GM23338 (cell line): ENCODE results near the gene SPOCK2. TPM values are rescaled to one million over a fixed set of nuclear protein-coding genes. Genes with fewer than 3 reads are reported as not detected.

ENCODE experiments used
- ATAC-seq: fragments of 200-7000 bp; cut with Tn5 transposase; 3 replicates; pipeline ENCODE4 v1.9.1; 2020
- DNase-seq: peaks from one replicate; pipeline ENCODE4 v3.0.0-alpha.2; 2015; ENCODE audit warnings: low spot score
- H2AFZ ChIP-seq: fragments of 200-600 bp; sonication (generic); 2 replicates; pipeline ENCODE4 v1.8.0; 2016; ENCODE audit warnings: antibody characterized with exemption, mild to moderate bottlenecking, moderate library complexity
- H3F3A ChIP-seq: fragments of 200-600 bp; sonication (generic); replicated peaks from 2 replicates; pipeline ENCODE4 v1.8.0; 2017; ENCODE audit warnings: antibody characterized with exemption, mixed run types, low read depth
- H3K27ac ChIP-seq: fragments of 200-600 bp; sonication (generic); 2 replicates; pipeline ENCODE4 v1.6.1; 2016; ENCODE audit warnings: low read depth
- H3K27me3 ChIP-seq: fragments of 200-600 bp; sonication (generic); 2 replicates; pipeline ENCODE4 v1.8.0; 2016; ENCODE audit warnings: mild to moderate bottlenecking, mixed run types, moderate library complexity; ENCODE audit not compliant: insufficient read depth
- H3K36me3 ChIP-seq: fragments of 200-600 bp; sonication (generic); 2 replicates; pipeline ENCODE4 v1.8.0; 2016; ENCODE audit warnings: mild to moderate bottlenecking; ENCODE audit not compliant: insufficient read depth
- H3K4me1 ChIP-seq: fragments of 200-600 bp; sonication (generic); 2 replicates; pipeline ENCODE4 v1.8.0; 2016; ENCODE audit warnings: mild to moderate bottlenecking, moderate library complexity; ENCODE audit not compliant: insufficient read depth
- H3K4me2 ChIP-seq: fragments of 200-600 bp; sonication (generic); 2 replicates; pipeline ENCODE4 v1.7.1; 2017; ENCODE audit warnings: mixed run types
- H3K4me3 ChIP-seq: fragments of 200-600 bp; sonication (generic); 2 replicates; pipeline ENCODE4 v1.6.1; 2016; ENCODE audit warnings: mixed run types
- H3K79me2 ChIP-seq: fragments of 200-600 bp; sonication (generic); replicated peaks from 2 replicates; pipeline ENCODE4 v1.8.0; 2017; ENCODE audit warnings: mild to moderate bottlenecking; ENCODE audit not compliant: insufficient read depth
- H3K9me2 ChIP-seq: fragments of 200-600 bp; sonication (generic); 2 replicates; pipeline ENCODE4 v1.8.0; 2017; ENCODE audit not compliant: insufficient read depth
- H4K20me1 ChIP-seq: fragments of 200-600 bp; sonication (generic); replicated peaks from 2 replicates; pipeline ENCODE4 v1.8.0; 2017; ENCODE audit warnings: mild to moderate bottlenecking; ENCODE audit not compliant: insufficient read depth
- H3K27ac Mint-ChIP-seq: 2 replicates; pipeline ENCODE4 v1.8.0; 2020; ENCODE audit warnings: inconsistent platforms, mild to moderate bottlenecking, moderate library complexity, mixed read lengths
- H3K27me3 Mint-ChIP-seq: 3 replicates; pipeline ENCODE4 v1.8.0; 2022; ENCODE audit warnings: low read depth, mild to moderate bottlenecking, moderate library complexity, mixed read lengths, inconsistent platforms; ENCODE audit not compliant: insufficient read depth, poor library complexity
- H3K36me3 Mint-ChIP-seq: 3 replicates; pipeline ENCODE4 v1.8.0; 2021; ENCODE audit warnings: low read depth, mild to moderate bottlenecking, inconsistent platforms, moderate library complexity, mixed read lengths
- H3K4me1 Mint-ChIP-seq: 3 replicates; pipeline ENCODE4 v1.8.0; 2020; ENCODE audit warnings: mild to moderate bottlenecking, inconsistent platforms, mixed read lengths
- H3K4me3 Mint-ChIP-seq: 3 replicates; pipeline ENCODE4 v1.8.0; 2021; ENCODE audit warnings: moderate library complexity, mild to moderate bottlenecking, inconsistent platforms, mixed read lengths
- H3K9me3 Mint-ChIP-seq: 3 replicates; pipeline ENCODE4 v1.8.0; 2020; ENCODE audit warnings: moderate library complexity, mild to moderate bottlenecking, inconsistent platforms, mixed read lengths
- CREB1 ChIP-seq: fragments of 250-450 bp; sonication (Bioruptor Pico); IDR thresholded peaks from 2 replicates; pipeline ENCODE4 v1.5.0; 2020; ENCODE audit warnings: low read depth, mild to moderate bottlenecking, moderate library complexity
- JUNB ChIP-seq: IDR thresholded peaks from one replicate; pipeline ENCODE4 v1.6.1; 2016; ENCODE audit warnings: antibody characterized with exemption; ENCODE audit not compliant: unreplicated experiment
- NANOG ChIP-seq: IDR thresholded peaks from 2 replicates; pipeline ENCODE4 v1.6.1; 2016; ENCODE audit warnings: antibody characterized with exemption, borderline replicate concordance
- STAT1 ChIP-seq: IDR thresholded peaks from one replicate; pipeline ENCODE4 v1.6.1; 2016; ENCODE audit warnings: antibody characterized with exemption; ENCODE audit not compliant: unreplicated experiment
- ZNF114 ChIP-seq: fragments of 250-450 bp; sonication (Bioruptor Pico); IDR thresholded peaks from 2 replicates; pipeline ENCODE4 v1.5.0; 2020; ENCODE audit warnings: mild to moderate bottlenecking, moderate library complexity
- ZNF331 ChIP-seq: fragments of 250-450 bp; sonication (Bioruptor Pico); IDR thresholded peaks from 2 replicates; pipeline ENCODE4 v1.5.0; 2020; ENCODE audit warnings: low read depth, mild to moderate bottlenecking, moderate library complexity
- polyA plus RNA-seq: library from polyadenylated mRNA; unstranded; fragments of >200 nt; fragmentation: Nextera tagmentation; extraction: Ambion mirVana; gene quantifications from 2 replicates; pipeline ENCODE4 v1.2.1, GENCODE V29; 2016
- total RNA-seq: library from RNA; depleted of rRNA; stranded (reverse); fragments of >200 nt; shearing (Covaris generic); gene quantifications from 2 replicates; pipeline ENCODE4 v1.2.3, GENCODE V29; 2014
- TF ChIP-seq, protein P1 (sequence below): IDR thresholded peaks from one replicate; pipeline ENCODE4 v1.6.1; 2018; ENCODE audit warnings: antibody characterized with exemption; ENCODE audit not compliant: unreplicated experiment
- TF ChIP-seq, protein P2 (sequence below): fragments of 250-450 bp; sonication (Bioruptor Pico); IDR thresholded peaks from 2 replicates; pipeline ENCODE4 v1.5.0; 2020; ENCODE audit warnings: mild to moderate bottlenecking, moderate library complexity
- TF ChIP-seq, protein P3 (sequence below), 2 experiments: fragments of 200-600 bp in 1 of 2; sonication (generic) in 1 of 2; conservative IDR thresholded peaks; 2 replicates each; pipeline versions ENCODE4 v1.5.1 to v1.6.1; 2016 to 2017; ENCODE audit warnings: antibody characterized with exemption in 2 of 2, low read depth in 2 of 2, mild to moderate bottlenecking in 2 of 2, moderate library complexity in 1 of 2

Gene SPOCK2
- total and polyA plus RNA-seq, 2 experiments from 2014 or later, result 1.3 to 3.6 TPM

GRCh38 chr10:72083790-72084459 is 4.4 kb downstream of the SPOCK2 start (continued):
- TF ChIP-seq, protein P1, sequence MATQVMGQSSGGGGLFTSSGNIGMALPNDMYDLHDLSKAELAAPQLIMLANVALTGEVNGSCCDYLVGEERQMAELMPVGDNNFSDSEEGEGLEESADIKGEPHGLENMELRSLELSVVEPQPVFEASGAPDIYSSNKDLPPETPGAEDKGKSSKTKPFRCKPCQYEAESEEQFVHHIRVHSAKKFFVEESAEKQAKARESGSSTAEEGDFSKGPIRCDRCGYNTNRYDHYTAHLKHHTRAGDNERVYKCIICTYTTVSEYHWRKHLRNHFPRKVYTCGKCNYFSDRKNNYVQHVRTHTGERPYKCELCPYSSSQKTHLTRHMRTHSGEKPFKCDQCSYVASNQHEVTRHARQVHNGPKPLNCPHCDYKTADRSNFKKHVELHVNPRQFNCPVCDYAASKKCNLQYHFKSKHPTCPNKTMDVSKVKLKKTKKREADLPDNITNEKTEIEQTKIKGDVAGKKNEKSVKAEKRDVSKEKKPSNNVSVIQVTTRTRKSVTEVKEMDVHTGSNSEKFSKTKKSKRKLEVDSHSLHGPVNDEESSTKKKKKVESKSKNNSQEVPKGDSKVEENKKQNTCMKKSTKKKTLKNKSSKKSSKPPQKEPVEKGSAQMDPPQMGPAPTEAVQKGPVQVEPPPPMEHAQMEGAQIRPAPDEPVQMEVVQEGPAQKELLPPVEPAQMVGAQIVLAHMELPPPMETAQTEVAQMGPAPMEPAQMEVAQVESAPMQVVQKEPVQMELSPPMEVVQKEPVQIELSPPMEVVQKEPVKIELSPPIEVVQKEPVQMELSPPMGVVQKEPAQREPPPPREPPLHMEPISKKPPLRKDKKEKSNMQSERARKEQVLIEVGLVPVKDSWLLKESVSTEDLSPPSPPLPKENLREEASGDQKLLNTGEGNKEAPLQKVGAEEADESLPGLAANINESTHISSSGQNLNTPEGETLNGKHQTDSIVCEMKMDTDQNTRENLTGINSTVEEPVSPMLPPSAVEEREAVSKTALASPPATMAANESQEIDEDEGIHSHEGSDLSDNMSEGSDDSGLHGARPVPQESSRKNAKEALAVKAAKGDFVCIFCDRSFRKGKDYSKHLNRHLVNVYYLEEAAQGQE, result no peak

DNA sequence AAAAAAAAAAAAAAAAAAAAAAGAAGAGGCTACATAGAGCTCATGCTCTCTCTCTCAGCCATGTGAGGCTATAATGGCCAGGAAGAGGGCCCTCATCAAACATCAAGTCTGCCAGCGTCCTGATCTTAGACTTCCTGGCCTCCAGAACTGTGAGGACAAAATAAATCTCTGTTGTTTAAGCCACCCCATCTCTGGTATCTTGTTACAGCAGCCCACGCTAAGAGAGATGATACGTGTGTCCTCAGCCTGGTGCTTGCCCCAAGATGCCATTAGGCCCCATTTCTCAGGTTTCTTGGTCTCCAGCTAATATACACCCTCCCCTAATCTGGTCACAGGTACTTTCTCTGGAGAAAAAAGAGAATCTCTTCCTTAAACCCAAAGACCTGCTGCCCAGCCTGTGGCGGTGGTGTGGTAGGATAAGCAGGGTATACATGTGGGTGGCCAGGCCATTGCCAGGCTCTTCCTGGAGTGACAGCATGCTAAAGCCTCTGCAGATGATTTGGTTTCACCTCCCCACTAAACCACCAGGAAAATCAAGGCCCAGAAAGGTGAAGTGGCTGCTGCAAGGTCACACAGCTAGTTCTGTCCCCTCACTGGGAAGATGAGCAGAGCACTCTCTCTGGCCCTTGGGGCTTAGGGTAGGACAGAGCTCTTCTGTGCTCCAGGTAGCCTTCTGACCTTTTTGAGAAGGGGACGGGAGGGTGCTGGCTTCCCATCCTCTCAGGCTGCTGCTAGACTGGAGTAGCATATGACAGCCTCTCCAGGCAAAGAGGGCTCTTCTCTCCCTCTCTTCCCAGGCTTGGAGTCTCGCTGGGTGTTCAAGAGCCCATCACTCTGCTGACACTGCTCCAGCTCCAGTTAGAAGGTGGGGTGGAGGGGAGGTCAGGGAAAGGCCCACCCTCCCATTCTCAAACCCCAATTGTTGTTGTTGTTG is 5.2 kb downstream of the SPOCK2 start:
- peaks cover 33% of the 10 kb centered on the region for H3K27me3 Mint-ChIP-seq
- TF ChIP-seq, protein P2, sequence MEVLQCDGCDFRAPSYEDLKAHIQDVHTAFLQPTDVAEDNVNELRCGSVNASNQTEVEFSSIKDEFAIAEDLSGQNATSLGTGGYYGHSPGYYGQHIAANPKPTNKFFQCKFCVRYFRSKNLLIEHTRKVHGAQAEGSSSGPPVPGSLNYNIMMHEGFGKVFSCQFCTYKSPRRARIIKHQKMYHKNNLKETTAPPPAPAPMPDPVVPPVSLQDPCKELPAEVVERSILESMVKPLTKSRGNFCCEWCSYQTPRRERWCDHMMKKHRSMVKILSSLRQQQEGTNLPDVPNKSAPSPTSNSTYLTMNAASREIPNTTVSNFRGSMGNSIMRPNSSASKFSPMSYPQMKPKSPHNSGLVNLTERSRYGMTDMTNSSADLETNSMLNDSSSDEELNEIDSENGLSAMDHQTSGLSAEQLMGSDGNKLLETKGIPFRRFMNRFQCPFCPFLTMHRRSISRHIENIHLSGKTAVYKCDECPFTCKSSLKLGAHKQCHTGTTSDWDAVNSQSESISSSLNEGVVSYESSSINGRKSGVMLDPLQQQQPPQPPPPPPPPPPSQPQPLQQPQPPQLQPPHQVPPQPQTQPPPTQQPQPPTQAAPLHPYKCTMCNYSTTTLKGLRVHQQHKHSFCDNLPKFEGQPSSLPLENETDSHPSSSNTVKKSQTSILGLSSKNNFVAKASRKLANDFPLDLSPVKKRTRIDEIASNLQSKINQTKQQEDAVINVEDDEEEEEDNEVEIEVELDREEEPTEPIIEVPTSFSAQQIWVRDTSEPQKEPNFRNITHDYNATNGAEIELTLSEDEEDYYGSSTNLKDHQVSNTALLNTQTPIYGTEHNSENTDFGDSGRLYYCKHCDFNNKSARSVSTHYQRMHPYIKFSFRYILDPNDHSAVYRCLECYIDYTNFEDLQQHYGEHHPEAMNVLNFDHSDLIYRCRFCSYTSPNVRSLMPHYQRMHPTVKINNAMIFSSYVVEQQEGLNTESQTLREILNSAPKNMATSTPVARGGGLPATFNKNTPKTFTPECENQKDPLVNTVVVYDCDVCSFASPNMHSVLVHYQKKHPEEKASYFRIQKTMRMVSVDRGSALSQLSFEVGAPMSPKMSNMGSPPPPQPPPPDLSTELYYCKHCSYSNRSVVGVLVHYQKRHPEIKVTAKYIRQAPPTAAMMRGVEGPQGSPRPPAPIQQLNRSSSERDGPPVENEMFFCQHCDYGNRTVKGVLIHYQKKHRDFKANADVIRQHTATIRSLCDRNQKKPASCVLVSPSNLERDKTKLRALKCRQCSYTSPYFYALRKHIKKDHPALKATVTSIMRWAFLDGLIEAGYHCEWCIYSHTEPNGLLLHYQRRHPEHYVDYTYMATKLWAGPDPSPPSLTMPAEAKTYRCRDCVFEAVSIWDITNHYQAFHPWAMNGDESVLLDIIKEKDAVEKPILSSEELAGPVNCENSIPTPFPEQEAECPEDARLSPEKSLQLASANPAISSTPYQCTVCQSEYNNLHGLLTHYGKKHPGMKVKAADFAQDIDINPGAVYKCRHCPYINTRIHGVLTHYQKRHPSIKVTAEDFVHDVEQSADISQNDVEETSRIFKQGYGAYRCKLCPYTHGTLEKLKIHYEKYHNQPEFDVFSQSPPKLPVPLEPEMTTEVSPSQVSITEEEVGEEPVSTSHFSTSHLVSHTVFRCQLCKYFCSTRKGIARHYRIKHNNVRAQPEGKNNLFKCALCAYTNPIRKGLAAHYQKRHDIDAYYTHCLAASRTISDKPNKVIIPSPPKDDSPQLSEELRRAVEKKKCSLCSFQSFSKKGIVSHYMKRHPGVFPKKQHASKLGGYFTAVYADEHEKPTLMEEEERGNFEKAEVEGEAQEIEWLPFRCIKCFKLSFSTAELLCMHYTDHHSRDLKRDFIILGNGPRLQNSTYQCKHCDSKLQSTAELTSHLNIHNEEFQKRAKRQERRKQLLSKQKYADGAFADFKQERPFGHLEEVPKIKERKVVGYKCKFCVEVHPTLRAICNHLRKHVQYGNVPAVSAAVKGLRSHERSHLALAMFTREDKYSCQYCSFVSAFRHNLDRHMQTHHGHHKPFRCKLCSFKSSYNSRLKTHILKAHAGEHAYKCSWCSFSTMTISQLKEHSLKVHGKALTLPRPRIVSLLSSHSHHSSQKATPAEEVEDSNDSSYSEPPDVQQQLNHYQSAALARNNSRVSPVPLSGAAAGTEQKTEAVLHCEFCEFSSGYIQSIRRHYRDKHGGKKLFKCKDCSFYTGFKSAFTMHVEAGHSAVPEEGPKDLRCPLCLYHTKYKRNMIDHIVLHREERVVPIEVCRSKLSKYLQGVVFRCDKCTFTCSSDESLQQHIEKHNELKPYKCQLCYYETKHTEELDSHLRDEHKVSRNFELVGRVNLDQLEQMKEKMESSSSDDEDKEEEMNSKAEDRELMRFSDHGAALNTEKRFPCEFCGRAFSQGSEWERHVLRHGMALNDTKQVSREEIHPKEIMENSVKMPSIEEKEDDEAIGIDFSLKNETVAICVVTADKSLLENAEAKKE (CRISPR knock-in tag), result no peak
- TF ChIP-seq, protein P3, sequence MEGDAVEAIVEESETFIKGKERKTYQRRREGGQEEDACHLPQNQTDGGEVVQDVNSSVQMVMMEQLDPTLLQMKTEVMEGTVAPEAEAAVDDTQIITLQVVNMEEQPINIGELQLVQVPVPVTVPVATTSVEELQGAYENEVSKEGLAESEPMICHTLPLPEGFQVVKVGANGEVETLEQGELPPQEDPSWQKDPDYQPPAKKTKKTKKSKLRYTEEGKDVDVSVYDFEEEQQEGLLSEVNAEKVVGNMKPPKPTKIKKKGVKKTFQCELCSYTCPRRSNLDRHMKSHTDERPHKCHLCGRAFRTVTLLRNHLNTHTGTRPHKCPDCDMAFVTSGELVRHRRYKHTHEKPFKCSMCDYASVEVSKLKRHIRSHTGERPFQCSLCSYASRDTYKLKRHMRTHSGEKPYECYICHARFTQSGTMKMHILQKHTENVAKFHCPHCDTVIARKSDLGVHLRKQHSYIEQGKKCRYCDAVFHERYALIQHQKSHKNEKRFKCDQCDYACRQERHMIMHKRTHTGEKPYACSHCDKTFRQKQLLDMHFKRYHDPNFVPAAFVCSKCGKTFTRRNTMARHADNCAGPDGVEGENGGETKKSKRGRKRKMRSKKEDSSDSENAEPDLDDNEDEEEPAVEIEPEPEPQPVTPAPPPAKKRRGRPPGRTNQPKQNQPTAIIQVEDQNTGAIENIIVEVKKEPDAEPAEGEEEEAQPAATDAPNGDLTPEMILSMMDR (conservative IDR thresholded peaks at IDR 0.05; ENCODE audit: low read depth in 2 of 2), result no peak
- TF ChIP-seq ZNF331 (CRISPR knock-in tag) (no peak), CREB1 (CRISPR knock-in tag) (no peak), STAT1 (no peak), JUNB (no peak), NANOG (no peak), ZNF114 (CRISPR knock-in tag) (no peak)

More for the DNA sequence above, 5.2 kb downstream of the SPOCK2 start:
- Histone ChIP-seq H3K4me3 (no peak overlapping the region), H3K9me2 (no peaks in the 10 kb centered on the region), H4K20me1 (no peaks in the 10 kb centered on the region), H3K4me1 (peaks cover 7% of the 10 kb centered on the region; the same call in 1 of the 2 replicates), H3K36me3 (no peaks in the 10 kb centered on the region), H3K27ac (no peak overlapping the region), H3K79me2 (no peaks in the 10 kb centered on the region), H2AFZ (no peak overlapping the region), H3F3A (no peaks in the 10 kb centered on the region), H3K27me3 (peaks cover 35% of the 10 kb centered on the region), H3K4me2 (no peak overlapping the region)
- ATAC-seq (no peak), DNase-seq (no peak)
- Mint-ChIP-seq H3K27ac (no peak overlapping the region), H3K36me3 (no peaks in the 10 kb centered on the region), H3K4me3 (no peak overlapping the region), H3K9me3 (no peaks in the 10 kb centered on the region), H3K4me1 (peaks cover 12% of the 10 kb centered on the region)
